NCI-H2029 (cell line): ENCODE measurements around the gene TM7SF3.
"Not testable (repeated sequence)": the region's sequence is repeated elsewhere in the genome, so short reads cannot be mapped to it uniquely, and the experiment has no call there.

Source experiments
- DNase-seq: peaks from one replicate; lab custom pipeline; 2025; lab: John Stamatoyannopoulos, UW

Gene TM7SF3

DNA sequence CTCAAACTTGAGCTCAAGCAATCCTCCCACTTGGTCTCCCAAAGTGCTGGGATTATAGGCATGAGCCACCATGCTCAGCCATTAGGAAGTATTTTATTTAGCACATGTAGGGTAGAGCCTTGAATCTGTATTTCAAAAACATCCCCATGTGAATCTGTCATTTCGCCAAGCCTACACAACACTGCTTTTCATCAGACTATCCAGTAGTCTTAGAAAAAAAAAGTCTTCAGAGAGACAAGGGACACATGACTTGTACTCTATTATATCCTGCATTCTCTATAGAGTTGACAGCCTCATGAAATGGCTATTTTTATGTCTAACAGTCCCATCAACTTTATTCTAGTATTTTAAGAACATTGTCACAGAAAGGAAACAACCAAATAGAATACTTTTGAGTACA is 35.4 kb downstream of the TM7SF3 start:
- DNase-seq = no peak

DNA sequence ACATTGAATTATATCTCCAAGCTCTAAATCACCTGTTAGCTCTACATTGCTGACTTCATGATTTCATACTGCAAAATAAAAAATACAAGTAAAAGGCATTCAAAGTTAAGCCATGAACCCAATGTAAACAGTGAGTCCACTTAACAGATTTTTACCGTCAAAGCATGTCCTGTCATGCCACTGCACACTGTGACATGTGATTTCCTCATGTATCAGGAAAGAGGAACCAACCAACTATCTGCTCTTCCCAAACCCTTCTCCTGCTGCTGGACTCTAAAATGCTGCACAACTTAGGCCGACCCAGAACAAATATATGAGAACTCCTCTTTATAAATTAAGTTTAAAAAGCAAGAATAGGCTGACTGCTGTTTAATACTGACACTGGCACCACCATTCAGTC is 37.5 kb downstream of the TM7SF3 start:
- no peak for DNase-seq

DNA sequence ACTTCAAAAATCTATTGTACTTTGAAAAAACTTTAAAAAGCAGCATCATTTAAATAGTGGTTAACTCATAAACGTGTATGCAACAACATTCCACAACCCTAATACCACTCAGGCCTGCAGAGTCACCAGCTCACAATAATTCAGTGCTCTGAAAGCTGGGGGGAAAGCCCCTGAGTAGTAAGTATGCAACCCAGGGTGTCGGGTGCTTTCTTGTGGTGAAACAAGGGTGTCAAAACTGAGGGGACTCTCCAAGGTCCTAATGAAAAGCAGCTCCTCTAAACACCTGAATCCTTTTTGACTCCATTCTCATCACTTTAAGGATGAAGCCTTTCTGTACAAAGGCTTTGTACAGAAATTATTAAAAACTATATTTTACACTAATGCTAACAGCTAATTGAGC is 42.2 kb downstream of the TM7SF3 start:
- DNase-seq = no peak

DNA sequence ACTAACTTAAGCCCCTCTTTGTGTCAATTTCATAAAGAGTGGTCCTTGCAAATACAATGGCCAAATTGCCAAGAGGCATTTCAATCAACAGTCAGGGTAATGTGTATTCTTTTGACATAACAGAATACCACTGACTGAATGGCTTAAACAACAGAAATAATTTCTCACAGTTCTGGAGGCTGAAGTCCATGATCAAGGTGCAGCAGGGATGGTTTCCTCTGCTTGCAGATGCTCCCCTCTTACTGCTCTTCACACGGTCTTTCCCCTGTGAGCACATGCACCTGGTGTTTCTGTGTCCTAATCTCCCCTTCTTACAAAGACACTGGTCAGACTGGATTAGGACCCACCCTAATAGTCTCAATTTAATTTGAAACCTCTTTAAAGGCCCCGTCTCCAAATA is 44.0 kb downstream of the TM7SF3 start:
- no peak for DNase-seq

DNA sequence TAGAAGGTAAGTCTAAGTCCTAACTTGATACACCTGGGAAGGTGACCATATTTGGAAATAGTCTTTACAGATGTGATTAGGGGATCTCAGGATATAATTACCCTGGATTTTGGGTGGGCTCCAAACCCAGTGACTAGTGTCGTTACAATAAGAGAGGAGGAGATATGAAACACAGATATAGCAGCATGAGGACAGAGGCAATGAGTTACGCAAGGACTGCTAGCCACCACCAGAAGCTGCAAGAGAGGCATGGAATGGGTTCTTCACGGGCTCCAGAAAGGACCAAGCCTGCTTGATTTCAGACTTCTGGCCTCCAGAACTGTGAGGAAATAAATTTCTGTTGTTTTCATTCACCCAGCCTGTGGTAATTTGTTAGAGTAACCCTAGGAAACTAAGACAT is 47.3 kb downstream of the TM7SF3 start:
- no peak for DNase-seq

DNA sequence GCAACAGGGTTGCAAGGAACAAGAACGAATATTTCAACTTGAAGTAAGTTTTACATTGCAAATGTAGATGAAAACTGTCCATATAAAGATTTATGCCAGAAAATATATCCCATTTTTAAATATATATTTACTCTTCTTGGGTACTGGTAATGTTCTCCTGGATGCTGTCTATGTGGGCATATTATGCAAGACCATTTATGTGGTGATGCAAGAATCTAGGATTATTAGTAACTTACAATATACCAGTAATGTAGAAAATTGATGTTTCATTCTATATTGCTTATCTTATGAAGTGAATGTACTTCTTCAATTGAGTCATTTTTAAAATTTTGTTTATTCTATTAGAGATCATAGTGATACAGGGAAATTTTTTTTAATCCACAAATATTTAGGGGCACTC is 50.8 kb downstream of the TM7SF3 start:
- DNase-seq = no peak

DNA sequence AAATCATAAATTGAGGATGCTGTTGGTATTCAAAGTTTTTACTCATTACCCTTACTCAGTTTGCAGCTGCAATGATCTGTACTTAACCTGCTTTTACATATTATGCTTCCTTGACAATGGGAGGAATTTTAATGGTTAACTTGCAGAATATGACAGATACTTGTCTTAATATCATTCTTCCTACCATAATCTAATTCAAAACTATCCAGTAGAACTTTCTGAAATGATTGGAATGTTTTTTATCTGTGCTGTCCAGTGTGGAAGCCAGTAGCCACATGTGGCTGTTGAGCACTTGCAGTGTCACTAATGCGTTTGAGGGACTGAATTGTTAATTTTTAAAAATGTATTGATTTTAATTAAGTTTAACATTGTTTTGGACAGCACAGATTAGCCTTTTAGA is 52.4 kb downstream of the TM7SF3 start:
- no peak for DNase-seq

DNA sequence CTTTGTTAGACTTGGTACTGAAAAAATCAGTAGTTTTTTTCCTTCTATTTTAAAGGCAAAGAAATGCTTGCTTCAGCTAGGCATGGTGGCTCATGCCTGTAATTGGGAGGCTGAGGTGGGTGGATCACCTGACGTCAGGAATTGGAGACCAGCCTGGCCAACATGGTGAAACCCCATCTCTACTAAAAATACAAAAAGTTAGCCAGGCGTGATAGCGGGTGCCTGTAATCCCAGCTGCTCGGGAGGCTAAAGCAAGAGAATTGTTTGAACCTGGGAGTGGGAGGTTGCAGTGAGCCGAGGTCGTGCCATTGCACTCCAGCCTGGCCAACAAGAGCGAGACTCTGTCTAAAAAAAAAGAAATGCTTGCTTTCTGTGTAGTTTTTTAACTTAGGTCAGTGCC is 52.8 kb downstream of the TM7SF3 start:
- not testable (repeated sequence) for DNase-seq

DNA sequence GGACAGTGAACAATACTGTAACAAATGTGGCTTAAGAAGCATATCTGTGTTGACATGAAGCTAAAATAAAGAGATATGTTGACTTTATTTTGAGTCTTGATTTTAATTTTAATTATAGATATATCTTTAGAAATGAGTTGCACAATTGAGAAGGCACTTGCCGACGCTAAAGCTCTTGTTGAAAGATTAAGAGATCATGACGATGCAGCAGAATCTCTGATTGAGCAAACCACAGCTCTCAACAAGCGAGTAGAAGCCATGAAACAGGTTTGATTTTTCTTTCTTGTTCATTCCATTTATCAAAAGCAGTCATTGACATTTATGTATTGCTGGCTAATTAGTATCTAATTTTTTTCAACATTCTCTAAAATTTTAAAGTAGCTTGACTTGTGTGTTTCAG is 60.2 kb downstream of the TM7SF3 start:
- DNase-seq = no peak

DNA sequence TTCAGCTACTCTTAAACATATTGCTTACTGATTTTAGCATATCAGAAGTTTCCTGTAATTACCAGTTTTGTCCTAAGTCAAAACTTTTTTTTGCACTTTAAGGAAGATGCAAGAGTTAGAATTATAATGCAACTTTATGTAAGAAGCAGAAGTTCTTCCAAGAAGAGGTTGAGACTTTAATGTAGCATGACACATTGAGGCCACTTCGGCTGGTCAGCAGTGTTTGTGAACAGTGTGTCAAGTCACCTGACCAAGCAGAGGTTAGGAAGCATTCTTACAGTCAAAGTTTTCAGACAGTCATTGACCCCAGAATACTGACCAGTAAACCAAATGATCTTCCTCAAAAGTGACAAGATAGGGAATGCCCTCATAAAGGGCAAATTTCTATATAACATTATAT is 60.7 kb downstream of the TM7SF3 start:
- DNase-seq = no peak

DNA sequence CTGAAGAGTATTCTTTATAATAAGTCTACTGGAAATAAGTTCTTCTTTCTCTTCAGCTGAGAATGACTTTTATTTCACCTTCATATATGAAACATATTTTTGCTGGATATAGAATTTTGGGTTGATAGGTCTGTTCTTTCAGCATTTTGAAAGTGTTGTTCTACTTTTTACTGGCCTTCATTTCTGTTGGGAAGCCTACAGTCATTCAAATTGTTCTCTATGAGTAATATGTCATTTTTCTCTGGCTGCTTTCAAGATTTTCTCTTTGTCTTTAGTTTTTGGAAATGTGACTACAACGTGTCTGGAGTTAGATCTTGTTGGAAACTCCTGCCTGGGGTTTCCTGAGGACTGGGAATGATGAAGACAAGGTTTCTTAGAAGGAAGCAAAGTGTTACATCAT is 65.9 kb downstream of the TM7SF3 start:
- no peak for DNase-seq

DNA sequence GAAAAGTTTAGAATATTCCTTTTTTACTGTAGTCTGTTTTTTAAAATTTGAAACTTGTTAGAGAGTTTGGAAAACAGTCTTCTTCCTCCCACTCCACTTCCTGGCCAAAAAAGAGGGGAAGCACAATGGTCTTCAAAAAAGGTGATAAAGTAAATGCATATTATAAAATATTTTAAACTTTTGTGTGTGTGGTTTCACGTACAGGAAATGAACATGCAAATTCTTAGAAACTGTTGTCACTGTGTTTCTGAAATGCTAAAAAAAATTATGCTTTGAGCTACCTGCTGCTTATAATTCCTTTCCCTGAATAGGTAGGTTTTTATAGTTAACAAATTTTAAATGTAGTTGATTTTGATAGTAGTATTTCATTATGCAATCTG is 73.0 kb downstream of the TM7SF3 start:
- no peak for DNase-seq

DNA sequence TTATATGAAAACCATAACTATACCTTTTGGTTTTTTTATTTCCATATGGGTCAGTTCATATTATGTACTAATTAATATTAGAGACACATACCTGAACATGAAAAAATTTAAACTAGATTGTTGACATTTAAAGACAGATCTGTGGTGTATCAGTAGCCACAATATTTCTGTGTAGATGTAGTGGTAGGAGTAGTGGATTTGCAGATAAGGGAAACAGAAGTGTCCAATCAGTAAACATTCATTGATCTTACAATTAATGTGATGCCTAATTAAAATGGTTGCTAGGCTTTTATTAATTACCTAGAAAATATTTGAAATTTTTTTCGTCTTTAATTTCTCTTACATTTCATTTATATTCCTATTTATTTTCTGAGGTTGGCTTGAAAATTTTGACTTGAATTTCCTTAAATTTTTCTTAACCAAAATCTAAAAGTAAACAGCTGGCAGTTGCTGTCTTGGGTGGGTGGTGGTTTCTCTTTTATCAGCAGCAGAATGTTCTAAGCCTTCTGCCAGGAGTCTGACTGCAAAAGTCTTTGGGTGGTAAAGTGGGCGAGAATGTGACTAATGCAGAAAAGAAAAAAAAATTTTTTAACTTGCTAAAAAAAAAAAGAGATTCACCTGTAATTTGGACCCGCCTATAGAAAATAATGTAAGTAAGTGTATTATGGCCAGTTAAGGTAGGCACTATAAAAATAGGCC is 73.5 kb downstream of the TM7SF3 start:
- no peak for DNase-seq

DNA sequence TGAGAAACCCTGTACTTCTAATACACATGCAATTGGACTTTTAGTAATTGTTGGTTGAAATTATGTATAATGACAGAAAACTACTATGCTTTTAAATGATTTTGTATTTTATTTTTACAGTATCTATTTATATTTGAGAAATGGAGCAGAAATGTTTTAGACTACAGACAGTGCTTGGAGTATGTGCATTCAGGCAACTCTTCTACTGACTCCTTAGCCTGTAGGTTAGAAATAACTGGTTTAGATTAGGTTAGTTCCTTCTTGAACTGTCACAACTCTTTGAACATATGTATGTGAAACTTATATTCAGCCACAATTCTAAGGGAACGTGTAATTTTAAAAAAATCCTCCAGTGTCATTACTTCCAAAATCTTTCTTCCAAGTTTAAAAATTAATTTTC is 74.2 kb downstream of the TM7SF3 start:
- no peak for DNase-seq

DNA sequence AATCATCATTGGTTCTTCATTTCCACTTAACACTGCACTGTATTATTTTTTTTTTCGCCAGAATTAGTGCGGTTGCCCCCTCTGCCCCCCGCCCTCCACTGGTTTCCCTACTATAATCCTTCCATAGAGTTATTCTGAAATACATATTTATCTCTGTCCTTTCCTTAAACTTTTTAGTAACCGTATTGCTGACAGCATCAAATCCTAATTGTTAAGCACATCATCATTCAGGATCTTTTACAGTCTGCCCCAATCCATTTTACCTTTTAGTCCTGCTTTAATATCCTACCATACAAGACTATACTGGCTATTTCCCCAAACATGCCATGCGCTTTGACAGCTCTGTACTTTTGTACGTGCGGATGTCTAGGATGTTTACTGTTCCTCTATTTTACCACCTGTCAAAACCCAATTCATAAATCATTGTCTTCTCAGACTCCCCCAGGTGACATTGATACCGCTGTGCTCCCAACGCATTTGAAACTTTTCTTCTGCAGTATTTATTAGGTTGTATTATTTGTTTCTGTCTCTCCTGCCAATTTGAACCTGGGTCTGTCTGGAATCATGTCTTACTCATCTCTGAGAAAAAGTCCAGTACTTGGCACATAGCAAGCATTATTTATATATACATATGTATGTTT is 74.9 kb downstream of the TM7SF3 start:
- no peak for DNase-seq

DNA sequence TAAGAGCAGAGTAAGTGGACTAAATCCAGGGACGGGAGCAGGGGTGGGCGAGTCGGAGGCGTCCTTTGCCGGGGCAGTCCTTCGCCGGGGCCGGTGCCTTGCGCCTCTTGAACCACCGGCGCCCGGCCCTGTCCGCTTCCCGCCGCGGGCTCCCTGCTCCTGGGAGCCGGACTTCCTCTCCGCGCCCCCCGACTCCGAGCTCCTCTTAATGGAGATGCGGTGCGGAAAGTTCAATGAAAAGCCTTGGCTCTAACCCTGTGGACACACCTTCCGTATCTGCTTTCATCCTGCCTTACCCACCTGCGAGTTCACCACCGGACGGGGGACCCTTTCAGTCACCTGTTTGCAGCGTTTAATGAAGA is 75.5 kb downstream of the TM7SF3 start:
- DNase-seq = no peak

DNA sequence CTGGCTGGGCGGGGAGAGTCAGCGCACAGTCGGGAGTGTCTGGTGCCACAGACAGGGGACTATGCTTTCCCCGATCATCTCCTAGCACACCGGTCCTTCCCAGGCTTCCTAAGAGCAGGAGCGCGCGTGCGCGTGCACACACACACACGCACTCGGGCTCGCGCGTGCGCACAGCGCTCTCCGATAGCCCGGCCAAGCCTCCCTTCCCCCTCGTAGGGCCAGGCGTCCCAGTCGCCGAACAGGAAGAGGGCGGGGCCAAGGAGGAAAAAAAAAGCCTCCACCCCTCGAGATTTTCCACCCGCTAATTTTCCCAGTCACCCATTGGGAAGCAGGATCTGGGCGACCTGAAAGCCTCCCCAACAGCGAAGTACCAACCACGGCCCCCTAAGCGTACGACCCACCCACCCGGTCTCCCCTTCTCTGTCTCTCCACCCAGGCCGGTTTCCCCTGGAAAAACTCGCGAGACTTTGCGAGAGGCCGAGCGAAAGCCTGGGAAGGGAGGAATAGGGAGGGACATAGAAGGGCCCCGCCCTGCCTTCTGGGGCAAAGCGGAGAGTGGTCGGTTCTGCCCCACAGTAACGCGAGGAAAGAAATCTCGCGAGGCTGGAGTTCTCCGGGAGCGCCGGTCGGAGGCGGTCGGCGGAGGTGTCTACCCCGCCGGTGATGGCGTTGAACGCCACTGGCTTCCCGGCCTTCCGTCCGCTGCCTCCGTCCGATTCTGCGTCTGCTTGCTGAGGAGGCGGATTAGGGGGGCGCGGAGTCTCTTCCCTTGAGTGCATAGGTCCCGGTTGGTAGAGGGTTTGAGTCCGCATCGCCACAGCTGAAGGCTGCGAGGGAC is 76.1 kb downstream of the TM7SF3 start, which contains the start of the genes FGFR1OP2 and INTS13:
FGFR1OP2 (plus strand) TSS at position 608 of the 838 bp plus-strand sequence. CDS start 15,689 bp downstream, outside the sequence.
INTS13 (minus strand) TSS at position 119 of the 838 bp plus-strand sequence. CDS start 1,178 bp downstream, outside the sequence.
- DNase-seq = peak; percentile 99

DNA sequence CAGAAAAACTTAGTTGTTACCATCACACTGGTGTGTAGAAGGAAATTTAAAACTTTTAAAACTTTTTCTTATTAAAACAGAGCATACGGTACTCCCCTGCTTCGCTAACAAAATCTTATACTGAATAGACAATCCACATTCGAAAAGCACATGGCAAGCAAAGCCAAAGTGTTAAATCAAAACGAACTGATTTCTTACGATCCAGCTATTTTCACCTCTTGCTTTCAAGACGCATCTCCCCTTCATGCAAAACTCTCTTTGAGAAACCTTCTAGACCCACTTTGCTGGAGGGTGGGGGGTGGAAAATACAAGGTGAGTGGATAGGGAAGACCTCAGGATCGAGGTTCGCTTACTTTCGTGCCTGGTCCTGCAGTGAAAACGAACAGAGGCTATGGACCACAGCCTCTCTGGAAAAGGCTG is 76.7 kb downstream of the TM7SF3 start:
- DNase-seq = no peak

DNA sequence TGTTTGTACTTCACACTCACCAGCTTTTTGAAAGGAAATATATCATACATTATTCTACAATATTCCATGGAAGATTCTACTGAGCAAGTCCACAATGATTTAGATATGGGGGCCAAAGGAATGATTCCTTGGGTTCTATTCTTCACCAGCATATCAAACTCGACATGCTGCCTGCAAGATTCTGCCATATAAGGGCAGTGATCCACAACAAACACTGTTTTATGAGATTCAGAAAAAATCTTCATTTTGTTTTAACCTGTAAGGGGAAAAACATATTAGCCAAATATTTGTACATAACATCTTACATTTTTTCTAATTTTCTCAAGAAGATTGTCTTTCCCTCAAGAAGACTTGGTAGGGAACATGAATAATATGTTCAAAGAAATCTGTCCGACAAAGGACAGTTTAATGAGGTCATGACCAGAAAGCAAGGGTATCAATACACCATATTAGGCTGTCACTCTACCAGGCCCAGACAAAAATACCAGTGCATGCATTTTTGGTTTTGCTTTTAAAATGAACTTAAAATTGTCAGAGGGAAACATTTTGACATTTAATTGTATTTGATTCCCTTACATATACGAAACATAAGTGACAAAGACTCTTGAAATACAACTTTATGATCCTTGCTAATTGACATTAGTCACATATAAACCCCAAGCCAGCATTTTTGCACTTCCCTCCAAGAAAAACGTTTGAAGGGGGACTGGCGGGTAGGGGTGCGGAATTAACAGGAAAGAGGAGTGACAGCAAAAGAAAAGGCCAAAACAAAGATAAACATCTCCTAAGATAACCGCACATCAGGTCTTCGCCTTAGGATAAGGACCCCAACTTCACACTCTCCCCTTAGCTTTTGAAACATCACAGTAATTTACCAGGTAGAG is 77.4 kb downstream of the TM7SF3 start:
- no peak for DNase-seq

DNA sequence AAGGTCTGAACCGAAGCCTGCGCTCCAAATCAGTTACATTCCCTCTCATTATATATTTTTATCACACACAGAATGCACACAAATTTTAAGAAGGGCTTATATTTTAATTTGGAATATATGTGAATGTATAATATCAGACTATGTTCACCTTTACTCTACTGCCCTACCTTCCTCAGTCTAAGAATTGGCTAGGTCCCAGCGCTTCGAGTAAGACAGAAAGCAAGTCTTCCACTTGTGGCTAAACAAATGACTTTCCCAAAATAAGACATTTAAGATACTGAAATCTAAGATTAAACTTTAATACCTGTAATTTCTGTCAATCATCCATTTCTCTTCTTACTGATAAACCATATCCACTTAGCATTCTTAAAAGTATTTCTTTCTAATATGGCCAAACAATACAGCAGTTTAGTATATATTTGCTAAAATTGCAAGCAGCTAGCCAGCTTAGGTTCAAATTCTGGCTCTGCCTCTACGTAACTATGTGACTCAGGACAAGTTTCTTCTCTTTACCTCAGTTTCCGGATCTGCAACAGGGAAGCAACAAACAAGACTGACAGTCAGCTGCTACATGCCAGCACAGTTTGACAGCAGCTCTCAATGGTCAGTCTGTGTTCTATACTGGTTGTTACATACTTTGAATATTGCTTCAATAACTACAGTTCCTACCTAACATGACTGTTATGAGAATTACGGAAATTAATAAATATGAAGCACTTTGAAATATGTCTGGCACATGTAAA is 78.4 kb downstream of the TM7SF3 start:
- DNase-seq = no peak

DNA sequence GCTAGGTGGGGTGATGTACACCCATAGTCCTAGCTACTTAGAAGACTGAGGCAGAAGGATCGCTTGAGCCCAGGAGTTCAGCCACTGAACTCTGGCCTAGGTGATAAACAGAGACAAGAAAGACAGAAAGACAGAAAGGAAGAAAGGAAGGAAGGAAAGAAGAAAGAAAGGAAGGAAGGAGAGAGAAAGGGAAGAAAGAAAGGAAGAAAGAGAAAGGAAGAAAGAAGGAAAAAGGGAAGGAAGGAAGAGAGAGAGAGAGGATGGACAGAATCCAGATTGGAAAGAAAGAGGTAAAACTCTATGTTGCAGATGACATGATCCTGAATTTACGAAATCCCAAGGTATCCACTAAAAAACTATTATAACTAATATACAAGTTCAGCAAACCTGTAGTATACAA is 84.6 kb downstream of the TM7SF3 start:
- no peak for DNase-seq
